Erythroblast (primary cell): Measurements from ENCODE around the gene MLIP.

Experiments
- GATA1 ChIP-seq: IDR thresholded peaks from 2 replicates; pipeline ENCODE4 v1.6.1; 2011; ENCODE audit warnings: low read depth, mild to moderate bottlenecking, control low read depth, low read length, moderate library complexity
- POLR2A ChIP-seq: IDR thresholded peaks from 2 replicates; pipeline ENCODE4 v1.6.1; 2011; ENCODE audit warnings: mild to moderate bottlenecking, low read length

DNA sequence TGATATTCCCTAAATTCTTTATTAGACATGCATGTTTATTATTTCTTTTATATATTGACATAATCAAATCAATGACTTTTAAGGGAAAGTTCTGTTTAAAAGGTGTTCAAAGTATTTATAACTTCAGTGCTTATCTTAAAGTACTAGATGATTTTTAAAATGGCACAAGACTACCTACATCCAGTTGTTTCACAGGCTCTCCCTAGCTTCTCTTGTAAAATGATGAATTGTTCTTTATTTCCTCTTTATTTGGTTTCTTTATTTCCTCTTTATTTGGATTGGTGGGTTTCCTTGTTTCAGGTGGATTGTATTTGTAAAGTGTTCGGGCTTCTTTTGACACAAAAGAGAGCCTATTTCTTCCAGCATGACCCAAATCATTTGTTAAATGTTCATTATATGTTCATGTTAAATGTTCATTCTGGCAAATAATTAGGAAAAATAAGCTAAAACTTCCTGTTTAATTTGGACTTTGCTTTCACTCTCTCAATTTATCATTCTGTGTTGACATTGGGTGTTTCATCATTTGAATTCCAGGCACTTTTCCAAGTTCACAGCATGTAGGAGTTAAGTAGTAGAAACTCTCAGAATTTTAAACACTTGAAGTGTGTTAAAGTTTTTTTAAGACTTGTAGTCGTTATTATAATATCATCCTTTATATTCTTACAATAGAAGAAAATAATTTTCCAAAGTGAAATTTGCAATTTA, 24.6 kb downstream of the MLIP start:
- TF ChIP-seq POLR2A (no peak), GATA1 (no peak)
